GM23338 (cell line): ENCODE measurements around the gene GIGYF1. TPM values are rescaled to one million over a fixed set of nuclear protein-coding genes. Genes with fewer than 3 reads are reported as not detected.

Experiments used
- ATAC-seq: fragments of 200-7000 bp; cut with Tn5 transposase; 3 replicates; pipeline ENCODE4 v1.9.1; 2020
- DNase-seq: peaks from one replicate; pipeline ENCODE4 v3.0.0-alpha.2; 2015; ENCODE audit warnings: low spot score
- H2AFZ ChIP-seq: fragments of 200-600 bp; sonication (generic); 2 replicates; pipeline ENCODE4 v1.8.0; 2016; ENCODE audit warnings: antibody characterized with exemption, mild to moderate bottlenecking, moderate library complexity
- H3F3A ChIP-seq: fragments of 200-600 bp; sonication (generic); replicated peaks from 2 replicates; pipeline ENCODE4 v1.8.0; 2017; ENCODE audit warnings: antibody characterized with exemption, mixed run types, low read depth
- H3K27ac ChIP-seq: fragments of 200-600 bp; sonication (generic); 2 replicates; pipeline ENCODE4 v1.6.1; 2016; ENCODE audit warnings: low read depth
- H3K27me3 ChIP-seq: fragments of 200-600 bp; sonication (generic); 2 replicates; pipeline ENCODE4 v1.8.0; 2016; ENCODE audit warnings: mild to moderate bottlenecking, mixed run types, moderate library complexity; ENCODE audit not compliant: insufficient read depth
- H3K36me3 ChIP-seq: fragments of 200-600 bp; sonication (generic); 2 replicates; pipeline ENCODE4 v1.8.0; 2016; ENCODE audit warnings: mild to moderate bottlenecking; ENCODE audit not compliant: insufficient read depth
- H3K4me1 ChIP-seq: fragments of 200-600 bp; sonication (generic); 2 replicates; pipeline ENCODE4 v1.8.0; 2016; ENCODE audit warnings: mild to moderate bottlenecking, moderate library complexity; ENCODE audit not compliant: insufficient read depth
- H3K4me2 ChIP-seq: fragments of 200-600 bp; sonication (generic); 2 replicates; pipeline ENCODE4 v1.7.1; 2017; ENCODE audit warnings: mixed run types
- H3K4me3 ChIP-seq: fragments of 200-600 bp; sonication (generic); 2 replicates; pipeline ENCODE4 v1.6.1; 2016; ENCODE audit warnings: mixed run types
- H3K79me2 ChIP-seq: fragments of 200-600 bp; sonication (generic); replicated peaks from 2 replicates; pipeline ENCODE4 v1.8.0; 2017; ENCODE audit warnings: mild to moderate bottlenecking; ENCODE audit not compliant: insufficient read depth
- H3K9me2 ChIP-seq: fragments of 200-600 bp; sonication (generic); 2 replicates; pipeline ENCODE4 v1.8.0; 2017; ENCODE audit not compliant: insufficient read depth
- H4K20me1 ChIP-seq: fragments of 200-600 bp; sonication (generic); replicated peaks from 2 replicates; pipeline ENCODE4 v1.8.0; 2017; ENCODE audit warnings: mild to moderate bottlenecking; ENCODE audit not compliant: insufficient read depth
- H3K27ac Mint-ChIP-seq: 2 replicates; pipeline ENCODE4 v1.8.0; 2020; ENCODE audit warnings: inconsistent platforms, mild to moderate bottlenecking, moderate library complexity, mixed read lengths
- H3K27me3 Mint-ChIP-seq: 3 replicates; pipeline ENCODE4 v1.8.0; 2022; ENCODE audit warnings: low read depth, mild to moderate bottlenecking, moderate library complexity, mixed read lengths, inconsistent platforms; ENCODE audit not compliant: insufficient read depth, poor library complexity
- H3K36me3 Mint-ChIP-seq: 3 replicates; pipeline ENCODE4 v1.8.0; 2021; ENCODE audit warnings: low read depth, mild to moderate bottlenecking, inconsistent platforms, moderate library complexity, mixed read lengths
- H3K4me1 Mint-ChIP-seq: 3 replicates; pipeline ENCODE4 v1.8.0; 2020; ENCODE audit warnings: mild to moderate bottlenecking, inconsistent platforms, mixed read lengths
- H3K4me3 Mint-ChIP-seq: 3 replicates; pipeline ENCODE4 v1.8.0; 2021; ENCODE audit warnings: moderate library complexity, mild to moderate bottlenecking, inconsistent platforms, mixed read lengths
- H3K9me3 Mint-ChIP-seq: 3 replicates; pipeline ENCODE4 v1.8.0; 2020; ENCODE audit warnings: moderate library complexity, mild to moderate bottlenecking, inconsistent platforms, mixed read lengths
- CTCF ChIP-seq, 2 experiments: fragments of 200-600 bp in 1 of 2; sonication (generic) in 1 of 2; conservative IDR thresholded peaks; 2 replicates each; pipeline versions ENCODE4 v1.5.1 to v1.6.1; 2016 to 2017; ENCODE audit warnings: antibody characterized with exemption in 2 of 2, low read depth in 2 of 2, mild to moderate bottlenecking in 2 of 2, moderate library complexity in 1 of 2
- EZH2 ChIP-seq: fragments of 200-600 bp; sonication (generic); IDR thresholded peaks from one replicate; pipeline ENCODE4 v1.8.0; 2017; ENCODE audit warnings: antibody characterized with exemption, mild to moderate bottlenecking, low read depth; ENCODE audit not compliant: unreplicated experiment
- POLR2AphosphoS5 ChIP-seq: IDR thresholded peaks from 2 replicates; pipeline ENCODE4 v1.6.1; 2016; ENCODE audit warnings: antibody characterized with exemption, low read depth
- REST ChIP-seq: IDR thresholded peaks from one replicate; pipeline ENCODE4 v1.6.1; 2018; ENCODE audit warnings: antibody characterized with exemption; ENCODE audit not compliant: unreplicated experiment
- STAT1 ChIP-seq: IDR thresholded peaks from one replicate; pipeline ENCODE4 v1.6.1; 2016; ENCODE audit warnings: antibody characterized with exemption; ENCODE audit not compliant: unreplicated experiment
- ZNF462 ChIP-seq: fragments of 250-450 bp; sonication (Bioruptor Pico); IDR thresholded peaks from 2 replicates; pipeline ENCODE4 v1.5.0; 2020; ENCODE audit warnings: mild to moderate bottlenecking, moderate library complexity
- polyA plus RNA-seq: library from polyadenylated mRNA; unstranded; fragments of >200 nt; fragmentation: Nextera tagmentation; extraction: Ambion mirVana; gene quantifications from 2 replicates; pipeline ENCODE4 v1.2.1, GENCODE V29; 2016
- total RNA-seq: library from RNA; depleted of rRNA; stranded (reverse); fragments of >200 nt; shearing (Covaris generic); gene quantifications from 2 replicates; pipeline ENCODE4 v1.2.3, GENCODE V29; 2014

The GIGYF1 gene
- total and polyA plus RNA-seq, 2 experiments from 2014 or later: 40.4 to 69.8 TPM

- peaks cover 11% of the 10 kb centered on the region for H3K27me3 ChIP-seq
- ATAC-seq: no peak
- H3K36me3 ChIP-seq: no peaks in the 10 kb centered on the region
- DNase-seq: no peak
- no peaks in the 10 kb centered on the region for H3K79me2 ChIP-seq
- no peaks in the 10 kb centered on the region for H3K36me3 Mint-ChIP-seq
- H3K27ac ChIP-seq: no peak overlapping the region
- no peak overlapping the region for H2AFZ ChIP-seq
- H3F3A ChIP-seq: no peaks in the 10 kb centered on the region
- peaks cover 3% of the 10 kb centered on the region; the same call in 2 of the 3 replicates for H3K4me1 Mint-ChIP-seq
- no peak overlapping the region for H3K4me3 Mint-ChIP-seq
- H3K27ac Mint-ChIP-seq: no peak overlapping the region
- H3K4me3 ChIP-seq: no peak overlapping the region
- peaks cover 16% of the 10 kb centered on the region for H3K27me3 Mint-ChIP-seq
- H3K9me2 ChIP-seq: no peaks in the 10 kb centered on the region
- no peak overlapping the region for H3K4me2 ChIP-seq
- H4K20me1 ChIP-seq: no peaks in the 10 kb centered on the region
- TF ChIP-seq REST: no peak
- TF ChIP-seq STAT1: no peak
- no peak for TF ChIP-seq ZNF462 (CRISPR knock-in tag)
- TF ChIP-seq CTCF (conservative IDR thresholded peaks at IDR 0.05; ENCODE audit: low read depth in 2 of 2): no peak
- TF ChIP-seq EZH2: no peak
- TF ChIP-seq POLR2AphosphoS5: no peak
- H3K9me3 Mint-ChIP-seq: no peaks in the 10 kb centered on the region; the same call in 2 of the 3 replicates
- H3K4me1 ChIP-seq: no peaks in the 10 kb centered on the region
Measured at GRCh38 chr7:100667331-100668068, 26.6 kb downstream of the GIGYF1 start.
